GM12878 (cell line): ENCODE measurements around the gene KCNN3. TPM values are rescaled to one million over a fixed set of nuclear protein-coding genes. Genes with fewer than 3 reads are reported as not detected.

Source experiments
- ATAC-seq: fragments of 200-7000 bp; cut with Tn5 transposase; 3 replicates; pipeline ENCODE4 v1.9.1; 2020; ENCODE audit warnings: mild to moderate bottlenecking, moderate library complexity
- BruUV-seq: library from RNA; stranded (reverse); fragments of 400-500 nt; replicated peaks from 2 replicates; lab custom pipeline; 2021; lab: Mats Ljungman, UMichigan
- CTCF ChIA-PET: fragments of 300-600 bp; sonication (Branson Sonifier 250); formaldehyde crosslinking; extraction: SDS; loops from one replicate; lab custom pipeline; 2021; ENCODE audit warnings: inconsistent platforms; lab: Yijun Ruan, JAX
- POLR2A ChIA-PET: fragments of 350-600 bp; formaldehyde crosslinking; extraction: SDS; loops from one replicate; lab custom pipeline; 2021; ENCODE audit warnings: inconsistent platforms; lab: Charles Lee
- RAD21 ChIA-PET: fragments of 300-600 bp; sonication (Branson Sonifier 250); formaldehyde crosslinking; loops from one replicate; lab custom pipeline; 2023; ENCODE audit warnings: antibody characterized with exemption; ENCODE audit not compliant: unreplicated experiment; lab: Charles Lee
- SMC1A ChIA-PET: fragments of 300-600 bp; sonication (Branson Sonifier 250); formaldehyde crosslinking; loops from one replicate; lab custom pipeline; 2023; ENCODE audit not compliant: unreplicated experiment, uncharacterized antibody; lab: Charles Lee
- DNase-seq: peaks from one replicate; pipeline ENCODE4 v3.0.0-alpha.2; 2011; ENCODE audit warnings: low read depth, low spot score
- FAIRE-seq: peaks from 3 replicates; lab custom pipeline; 2011; peaks lifted over from hg19 to GRCh38; lab: Jason Lieb, UNC
- H2AFZ ChIP-seq: 2 replicates; pipeline ENCODE4 v1.6.0; 2011; ENCODE audit warnings: low read depth, low read length, control low read depth; ENCODE audit not compliant: control insufficient read depth
- H3K27ac ChIP-seq: 2 replicates; pipeline ENCODE4 v1.5.1; 2011; ENCODE audit warnings: control low read depth; ENCODE audit not compliant: control insufficient read depth, insufficient read depth
- H3K27me3 ChIP-seq, 2 experiments: replicated peaks in 1 of 2; 2 replicates each; pipeline versions ENCODE4 v1.6.0 to v1.6.1; 2011; ENCODE audit warnings: low read length in 1 of 2; ENCODE audit not compliant: control insufficient read depth in 2 of 2, insufficient read depth in 2 of 2
- H3K36me3 ChIP-seq, 2 experiments: 2 replicates each; pipeline ENCODE4 v1.5.1; 2011; ENCODE audit warnings: low read length in 1 of 2; ENCODE audit not compliant: control insufficient read depth in 2 of 2, insufficient read depth in 2 of 2
- H3K4me1 ChIP-seq: 2 replicates; pipeline ENCODE4 v1.6.1; 2011; ENCODE audit warnings: mild to moderate bottlenecking, low read length, moderate library complexity, mixed read lengths; ENCODE audit not compliant: control insufficient read depth, insufficient read depth
- H3K4me2 ChIP-seq: 2 replicates; pipeline ENCODE4 v1.6.0; 2011; ENCODE audit warnings: control low read depth; ENCODE audit not compliant: control insufficient read depth, insufficient read depth
- H3K4me3 ChIP-seq: fragments of 200-600 bp; sonication (generic); 2 replicates; pipeline ENCODE4 v1.5.1; 2016
- H3K79me2 ChIP-seq: 2 replicates; pipeline ENCODE4 v1.6.0; 2011; ENCODE audit warnings: low read length; ENCODE audit not compliant: control insufficient read depth, insufficient read depth
- H3K9ac ChIP-seq: 2 replicates; pipeline ENCODE4 v1.8.0; 2011; ENCODE audit warnings: low read length, control low read depth, mixed read lengths; ENCODE audit not compliant: control insufficient read depth, insufficient read depth
- H3K9me3 ChIP-seq: replicated peaks from 3 replicates; pipeline ENCODE4 v1.5.1; 2011; ENCODE audit warnings: mild to moderate bottlenecking, low read length; ENCODE audit not compliant: control insufficient read depth, insufficient read depth
- H4K20me1 ChIP-seq: 2 replicates; pipeline ENCODE4 v1.6.0; 2011; ENCODE audit not compliant: control insufficient read depth, insufficient read depth
- ASH2L ChIP-seq: fragments of 300-600, 200-600 bp; sonication (generic); IDR thresholded peaks from 2 replicates; pipeline ENCODE4 v1.6.1; 2017; ENCODE audit warnings: low read depth, mild to moderate bottlenecking, borderline replicate concordance
- ATF2 ChIP-seq: IDR thresholded peaks from 2 replicates; pipeline ENCODE4 v1.6.1; 2012; ENCODE audit warnings: low read length, inconsistent platforms
- ATF3 ChIP-seq: IDR thresholded peaks from 2 replicates; pipeline ENCODE4 v1.6.1; 2011; ENCODE audit warnings: low read depth, mild to moderate bottlenecking, low read length, moderate library complexity, borderline replicate concordance; ENCODE audit errors: extremely low read depth
- BHLHE40 ChIP-seq, 2 experiments: fragments of 450-650 bp in 1 of 2; IDR thresholded peaks; 2 replicates each; pipeline ENCODE4 v1.6.1; 2011 to 2017; ENCODE audit warnings: low read depth in 2 of 2, borderline replicate concordance in 1 of 2, improper control_type of control experiment in 1 of 2, low read length in 1 of 2, mild to moderate bottlenecking in 1 of 2
- CTCF ChIP-seq, 3 experiments: IDR thresholded peaks in 2 of 3; conservative IDR thresholded peaks in 1 of 3; 2 replicates each; pipeline ENCODE4 v1.5.1; 2011; ENCODE audit warnings: low read depth in 3 of 3, low read length in 3 of 3, mild to moderate bottlenecking in 3 of 3, control low read depth in 2 of 3, moderate library complexity in 2 of 3, inconsistent platforms in 1 of 3, mixed read lengths in 1 of 3; ENCODE audit not compliant: control insufficient read depth in 2 of 3, insufficient read depth in 1 of 3; ENCODE audit errors: extremely low read depth in 1 of 3
- HDGF ChIP-seq: fragments of 450-650 bp; IDR thresholded peaks from 2 replicates; pipeline ENCODE4 v1.6.1; 2016; ENCODE audit warnings: antibody characterized with exemption
- MEF2B ChIP-seq: fragments of 450-650 bp; IDR thresholded peaks from 2 replicates; pipeline ENCODE4 v1.6.1; 2018; ENCODE audit warnings: mild to moderate bottlenecking, moderate library complexity; ENCODE audit not compliant: partially characterized antibody, poor library complexity, severe bottlenecking
- NFIC ChIP-seq: IDR thresholded peaks from 2 replicates; pipeline ENCODE4 v1.6.1; 2012; ENCODE audit warnings: low read depth, mild to moderate bottlenecking, inconsistent platforms, low read length, moderate library complexity
- POU2F2 ChIP-seq: IDR thresholded peaks from 3 replicates; pipeline ENCODE4 v1.6.1; 2011; ENCODE audit warnings: low read depth, mild to moderate bottlenecking, low read length, borderline replicate concordance
- RBBP5 ChIP-seq: fragments of 200-600 bp; sonication (generic); conservative IDR thresholded peaks from 2 replicates; pipeline ENCODE4 v1.6.1; 2016
- RELA ChIP-seq: fragments of 450-650 bp; IDR thresholded peaks from 2 replicates; pipeline ENCODE4 v1.8.0; 2014; ENCODE audit warnings: borderline replicate concordance; ENCODE audit not compliant: partially characterized antibody
- SMAD1 ChIP-seq: fragments of 450-650 bp; IDR thresholded peaks from 2 replicates; pipeline ENCODE4 v1.6.1; 2018; ENCODE audit warnings: mild to moderate bottlenecking, low read depth; ENCODE audit not compliant: partially characterized antibody
- SMC3 ChIP-seq: IDR thresholded peaks from 2 replicates; pipeline ENCODE4 v1.6.1; 2011; ENCODE audit warnings: low read length, improper control_type of control experiment, borderline replicate concordance
- SP1 ChIP-seq: IDR thresholded peaks from one replicate; pipeline ENCODE4 v1.6.1; 2011; ENCODE audit warnings: low read depth, low read length
- SUPT20H ChIP-seq: IDR thresholded peaks from 2 replicates; pipeline ENCODE4 v1.6.1; 2011; ENCODE audit warnings: low read depth, mild to moderate bottlenecking, low read length, moderate library complexity, borderline replicate concordance; ENCODE audit not compliant: control insufficient read depth
- YY1 ChIP-seq: IDR thresholded peaks from 2 replicates; pipeline ENCODE4 v1.6.1; 2011; ENCODE audit warnings: low read depth, mild to moderate bottlenecking, low read length
- ZNF24 ChIP-seq: fragments of 450-650 bp; IDR thresholded peaks from 2 replicates; pipeline ENCODE4 v1.6.1; 2017; ENCODE audit warnings: antibody characterized with exemption, mild to moderate bottlenecking
- ZNF274 ChIP-seq: IDR thresholded peaks from one replicate; pipeline ENCODE4 v1.8.0; 2011; ENCODE audit not compliant: insufficient read length, insufficient read depth
- ZNF384 ChIP-seq: IDR thresholded peaks from 2 replicates; pipeline ENCODE4 v1.6.1; 2012; ENCODE audit warnings: low read depth, mild to moderate bottlenecking, low read length, improper control_type of control experiment, borderline replicate concordance
- WGBS: methylation state at CpG from one replicate; pipeline ENCODE4 v1.1.6; 2016; ENCODE audit warnings: low lambda C conversion rate; ENCODE audit not compliant: insufficient replicate concordance, insufficient coverage; ENCODE audit errors: missing lambda C conversion rate; 5-methylcytosine and 5-hydroxymethylcytosine counted together
- in situ Hi-C: fragments of 300-500 bp; cut with MboI; formaldehyde crosslinking; loops from 9 replicates; pipeline ENCODE4 v1.14.3; 2018; ENCODE audit warnings: mixed read lengths
- intact Hi-C: fragments of 100-400 bp; cut with micrococcal nuclease; formaldehyde crosslinking; loops from one replicate; pipeline ENCODE4 v1.14.2; 2022; ENCODE audit not compliant: unreplicated experiment
- polyA plus RNA-seq, 11 experiments: library from polyadenylated mRNA; depleted of rRNA in 4 of 11; unstranded in 6 of 11; stranded (reverse) in 5 of 11; fragments of >200 nt; fragmentation: Nextera tagmentation in 4 of 11; fragmentation: Illumina TruSeq in 1 of 11; extraction: Ambion mirVana in 4 of 11; extraction: Trizol in 1 of 11; gene quantifications; 1 replicate in 1 of 11; 2 replicates in 10 of 11; pipeline versions ENCODE4 v1.2.1 to v1.2.3, GENCODE V29; 2011 to 2016; ENCODE audit warnings: inconsistent platforms in 2 of 11, missing spikeins in 2 of 11, low read depth in 1 of 11
- total RNA-seq, 4 experiments: library from RNA; depleted of rRNA in 3 of 4; stranded (reverse); fragments of >200 nt in 3 of 4; fragmentation: Illumina TruSeq in 1 of 4; extraction: Trizol in 1 of 4; gene quantifications; 2 replicates each; pipeline versions ENCODE4 v1.2.1 to v1.2.3, GENCODE V29; 2013 to 2021

KCNN3 gene
- total and polyA plus RNA-seq, 10 of the 15 experiments (the other 5 are each of a cell fraction or from before 2014, with no cell fraction given), result 3.5 to 26.4 (median 14.9) TPM

GRCh38 chr1:154669464-154670282, 200.4 kb downstream of the KCNN3 start:
- H3K79me2 ChIP-seq, result no peaks in the 10 kb centered on the region
- H3K27ac ChIP-seq, result no peak overlapping the region
- SMC1A ChIA-PET, result interaction anchor here (0.7 to 4.6 kb wide), 42 partner anchors 11 to 416 kb away, joined by 3 to 113 read pairs (median 4); partner anchors contain the start of genes EFNA4 and KCNN3
- CTCF ChIA-PET, result interaction anchor here (0.6 to 5.5 kb wide), 55 partner anchors 10 to 415 kb away, joined by 3 to 137 read pairs (median 4); partner anchors contain the start of genes KCNN3 and PMVK
- WGBS, result 40% methylated on average over 9 of the region's 9 CpGs
- no peak overlapping the region; the same call in 1 of the 2 replicates for H2AFZ ChIP-seq
- FAIRE-seq, result peak; percentile 90
- no peaks in the 10 kb centered on the region for H3K9me3 ChIP-seq
- RAD21 ChIA-PET, result interaction anchor here (0.5 to 2.7 kb wide), 34 partner anchors 16 to 533 kb away, joined by 3 to 51 read pairs (median 4); partner anchors contain the start of gene KCNN3
- H3K27me3 ChIP-seq, result no peaks in the 10 kb centered on the region
- no TSS peak for BruUV-seq
- H3K9ac ChIP-seq, result no peak overlapping the region
- H3K36me3 ChIP-seq, result no peaks in the 10 kb centered on the region
- in situ Hi-C loops, result loop anchor here (5.0 kb wide), 1 partner anchor 213 kb away; no protein-coding TSS in a partner anchor
- intact Hi-C loops, result loop anchor here (1.0 to 5.0 kb wide), 6 partner anchors 79 to 393 kb away; partner anchors contain the start of gene EFNA4
- H3K4me2 ChIP-seq, result no peak overlapping the region
- H3K4me1 ChIP-seq, result no peaks in the 10 kb centered on the region
- H3K4me3 ChIP-seq, result no peak overlapping the region
- DNase-seq, result peak; percentile 67
- peak; percentile 100 for ATAC-seq
- H4K20me1 ChIP-seq, result no peaks in the 10 kb centered on the region
- POLR2A ChIA-PET, result interaction anchor here (0.8 to 1.7 kb wide), 4 partner anchors 197 to 271 kb away, joined by 3 to 6 read pairs (median 3); no protein-coding TSS in a partner anchor
- TF ChIP-seq ASH2L (no peak), NFIC (no peak), ZNF274 (no peak), ATF3 (no peak), RBBP5 (no peak), SUPT20H (no peak), SMAD1 (no peak), RELA (no peak), ZNF384 (peak; percentile 32; the same call in 1 of the 2 replicates), SP1 (no peak), SMC3 (peak; percentile 98), BHLHE40 (IDR thresholded peaks at IDR 0.05; ENCODE audit: borderline replicate concordance in 1 of 2, low read depth in 2 of 2, low read length in 1 of 2) (no peak), ZNF24 (peak; percentile 30; the same call in 1 of the 2 replicates), HDGF (no peak), ATF2 (no peak), CTCF (IDR thresholded peaks at IDR 0.05 in 2 of 3, conservative IDR thresholded peaks at IDR 0.05 in 1 of 3; ENCODE audit: control insufficient read depth in 2 of 3, extremely low read depth in 1 of 3, insufficient read depth in 1 of 3, low read depth in 3 of 3, low read length in 3 of 3) (peak; percentile 90 to 96 (median 93); a peak in 5 of 6 replicates), YY1 (peak; percentile 87), POU2F2 (0 out of 3 replicates have a peak, but pooled peaks have one; percentile 47), MEF2B (no peak)
